ENCODE data around the gene ARHGAP26.
A peak's percentile ranks its signal among the peaks of the same experiment; 100 is the strongest.

ARHGAP26 gene

DNA sequence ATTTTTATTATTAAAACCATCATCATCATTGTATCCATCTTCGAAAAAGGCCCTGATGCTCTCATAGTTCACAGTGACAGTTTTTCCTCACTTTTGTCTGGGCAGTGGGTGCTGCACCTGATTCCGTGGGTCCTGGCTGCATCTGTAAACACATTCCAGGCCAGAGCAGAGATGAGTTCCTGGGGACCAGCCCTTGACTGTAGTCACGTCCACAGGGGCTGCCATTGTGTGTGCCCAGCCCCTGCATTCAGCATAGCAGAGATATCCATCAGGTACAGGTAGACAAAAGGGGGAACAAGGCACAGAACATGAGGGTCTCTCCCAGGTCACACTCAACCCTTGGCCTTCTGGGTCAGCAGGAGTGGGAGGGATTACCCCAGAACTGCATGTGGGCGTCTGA, 444.3 kb downstream of the ARHGAP26 start:
- H3K27ac ChIP-seq, result no peak overlapping the region
- TF ChIP-seq, protein P1, sequence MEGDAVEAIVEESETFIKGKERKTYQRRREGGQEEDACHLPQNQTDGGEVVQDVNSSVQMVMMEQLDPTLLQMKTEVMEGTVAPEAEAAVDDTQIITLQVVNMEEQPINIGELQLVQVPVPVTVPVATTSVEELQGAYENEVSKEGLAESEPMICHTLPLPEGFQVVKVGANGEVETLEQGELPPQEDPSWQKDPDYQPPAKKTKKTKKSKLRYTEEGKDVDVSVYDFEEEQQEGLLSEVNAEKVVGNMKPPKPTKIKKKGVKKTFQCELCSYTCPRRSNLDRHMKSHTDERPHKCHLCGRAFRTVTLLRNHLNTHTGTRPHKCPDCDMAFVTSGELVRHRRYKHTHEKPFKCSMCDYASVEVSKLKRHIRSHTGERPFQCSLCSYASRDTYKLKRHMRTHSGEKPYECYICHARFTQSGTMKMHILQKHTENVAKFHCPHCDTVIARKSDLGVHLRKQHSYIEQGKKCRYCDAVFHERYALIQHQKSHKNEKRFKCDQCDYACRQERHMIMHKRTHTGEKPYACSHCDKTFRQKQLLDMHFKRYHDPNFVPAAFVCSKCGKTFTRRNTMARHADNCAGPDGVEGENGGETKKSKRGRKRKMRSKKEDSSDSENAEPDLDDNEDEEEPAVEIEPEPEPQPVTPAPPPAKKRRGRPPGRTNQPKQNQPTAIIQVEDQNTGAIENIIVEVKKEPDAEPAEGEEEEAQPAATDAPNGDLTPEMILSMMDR (IDR thresholded peaks at IDR 0.05), result no peak
- H3K4me3 ChIP-seq, result no peak overlapping the region
- no peak for DNase-seq (ENCODE audit: low spot score)

DNA sequence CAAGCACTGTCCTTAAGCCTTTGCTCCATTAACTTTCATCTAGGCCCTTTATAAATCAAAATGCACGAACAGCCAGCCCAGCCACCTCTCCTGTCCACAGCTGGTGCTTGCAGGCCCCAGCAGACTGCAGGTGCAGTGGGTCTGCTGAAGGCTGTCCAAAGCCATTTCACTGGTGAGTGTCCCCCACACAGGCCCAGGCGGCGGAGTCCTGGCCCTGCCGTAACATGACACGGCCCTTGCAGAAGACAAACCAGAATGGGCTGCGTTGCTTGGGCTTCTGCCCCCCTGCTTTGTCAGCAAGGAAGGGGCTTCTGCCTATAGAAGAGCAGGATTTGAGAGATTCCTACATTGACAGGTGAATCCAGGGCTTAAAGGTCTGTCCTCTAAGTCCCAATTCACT, 444.7 kb downstream of the ARHGAP26 start:
- TF ChIP-seq, protein P1 (IDR thresholded peaks at IDR 0.05), result no peak
- no peak for DNase-seq (ENCODE audit: low spot score)
- no peak overlapping the region for H3K27ac ChIP-seq
- no peak overlapping the region for H3K4me3 ChIP-seq

DNA sequence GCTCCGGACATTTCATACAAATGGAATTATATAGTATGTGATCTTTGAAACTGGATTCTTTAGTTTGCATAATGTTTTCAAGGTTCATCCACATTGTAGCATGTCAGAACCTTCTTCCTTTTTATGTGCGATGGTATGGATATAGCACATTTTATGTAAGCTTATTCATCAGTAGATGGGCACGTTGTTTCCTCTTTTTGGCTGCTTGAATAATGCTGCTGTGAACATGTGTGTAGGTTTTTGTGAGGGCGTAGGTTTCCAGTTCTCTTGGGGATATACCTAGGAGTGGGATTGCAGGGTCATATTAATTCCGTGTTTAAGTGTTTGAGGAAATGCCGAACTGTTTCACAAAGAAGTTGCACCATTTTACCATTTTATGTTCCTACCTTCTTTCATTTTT, 445.5 kb downstream of the ARHGAP26 start:
- H3K27ac ChIP-seq, result no peak overlapping the region
- DNase-seq (ENCODE audit: low spot score), result no peak
- TF ChIP-seq, protein P1 (IDR thresholded peaks at IDR 0.05), result no peak
- no peak overlapping the region for H3K4me3 ChIP-seq

DNA sequence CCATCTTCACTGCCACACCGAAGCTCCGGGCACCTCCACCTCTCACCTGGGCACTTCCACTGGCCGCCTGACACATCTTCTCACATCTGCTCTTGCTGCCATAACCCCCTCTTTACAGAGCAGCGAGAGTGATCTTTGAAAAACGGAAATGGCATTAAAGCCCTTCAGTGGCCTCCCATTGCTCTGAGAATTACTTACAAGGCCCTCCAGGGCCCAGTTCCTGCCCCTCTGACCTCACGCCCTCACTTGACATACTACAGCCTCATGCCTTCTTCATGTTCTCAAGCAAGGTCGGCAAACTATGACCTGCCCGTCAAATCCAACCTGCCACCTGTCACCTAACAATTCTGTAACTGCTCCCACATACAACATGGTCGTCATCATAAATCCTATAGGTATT, 446.0 kb downstream of the ARHGAP26 start:
- TF ChIP-seq, protein P1 (IDR thresholded peaks at IDR 0.05), result no peak
- no peak overlapping the region for H3K4me3 ChIP-seq
- no peak overlapping the region for H3K27ac ChIP-seq
- DNase-seq (ENCODE audit: low spot score), result no peak

DNA sequence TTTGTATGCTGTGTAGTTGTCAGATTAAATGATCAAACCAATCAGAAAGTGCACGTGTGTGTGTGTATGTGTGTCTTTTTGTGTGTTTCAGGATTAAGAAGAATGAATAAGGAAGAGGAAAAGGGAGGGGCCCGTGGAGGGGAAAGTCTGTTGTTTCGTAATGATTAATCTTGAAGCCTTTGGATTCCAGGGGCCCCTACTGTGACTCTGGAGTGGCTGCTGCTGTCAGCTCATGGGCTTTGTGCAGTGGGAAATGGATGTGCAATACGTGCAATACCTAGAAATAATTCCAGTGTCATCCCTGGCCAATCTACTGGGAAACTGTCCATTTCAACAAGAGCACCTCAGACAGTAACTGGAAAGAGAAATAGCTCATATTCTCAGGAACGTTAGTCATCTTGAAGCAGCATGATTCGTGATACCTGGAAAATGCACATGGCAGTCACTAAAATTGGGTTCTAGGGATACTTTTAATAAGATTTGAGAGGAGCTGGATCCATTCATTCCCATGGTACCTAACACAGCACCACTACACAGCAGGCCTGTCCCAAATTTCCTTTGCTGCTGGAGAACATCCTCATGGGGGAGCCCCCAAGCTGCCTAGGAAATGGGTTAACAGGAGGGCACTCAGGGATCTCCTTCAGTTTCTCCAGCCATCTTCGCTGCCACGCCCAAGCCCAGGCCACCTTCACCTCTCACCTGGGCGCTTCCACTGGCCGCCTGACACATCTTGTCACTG, 447.1 kb downstream of the ARHGAP26 start:
- TF ChIP-seq, protein P1 (IDR thresholded peaks at IDR 0.05), result no peak
- H3K27ac ChIP-seq, result no peak overlapping the region
- peak; percentile 45 for DNase-seq (ENCODE audit: low spot score)
- no peak overlapping the region for H3K4me3 ChIP-seq

DNA sequence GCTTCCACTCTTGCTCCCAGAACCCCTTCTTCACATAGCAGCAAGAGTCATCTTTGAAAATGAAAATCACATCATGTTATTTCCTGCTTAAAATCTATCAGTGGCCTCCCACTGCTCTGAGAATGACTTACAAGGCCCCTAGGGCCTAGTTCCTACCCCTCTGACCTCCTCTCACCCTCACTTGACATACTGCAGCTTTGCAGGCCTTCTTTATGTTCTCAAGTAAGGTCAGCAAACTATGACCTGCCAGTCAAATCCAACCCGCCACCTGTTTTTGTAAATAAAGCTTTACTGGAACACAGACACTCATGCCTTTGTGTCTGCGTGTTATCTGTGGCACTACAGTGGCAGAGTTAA, 447.6 kb downstream of the ARHGAP26 start:
- Histone ChIP-seq H3K27ac (no peak overlapping the region), H3K4me3 (no peak overlapping the region)
- TF ChIP-seq, protein P1 (IDR thresholded peaks at IDR 0.05), result no peak
- no peak for DNase-seq (ENCODE audit: low spot score)

DNA sequence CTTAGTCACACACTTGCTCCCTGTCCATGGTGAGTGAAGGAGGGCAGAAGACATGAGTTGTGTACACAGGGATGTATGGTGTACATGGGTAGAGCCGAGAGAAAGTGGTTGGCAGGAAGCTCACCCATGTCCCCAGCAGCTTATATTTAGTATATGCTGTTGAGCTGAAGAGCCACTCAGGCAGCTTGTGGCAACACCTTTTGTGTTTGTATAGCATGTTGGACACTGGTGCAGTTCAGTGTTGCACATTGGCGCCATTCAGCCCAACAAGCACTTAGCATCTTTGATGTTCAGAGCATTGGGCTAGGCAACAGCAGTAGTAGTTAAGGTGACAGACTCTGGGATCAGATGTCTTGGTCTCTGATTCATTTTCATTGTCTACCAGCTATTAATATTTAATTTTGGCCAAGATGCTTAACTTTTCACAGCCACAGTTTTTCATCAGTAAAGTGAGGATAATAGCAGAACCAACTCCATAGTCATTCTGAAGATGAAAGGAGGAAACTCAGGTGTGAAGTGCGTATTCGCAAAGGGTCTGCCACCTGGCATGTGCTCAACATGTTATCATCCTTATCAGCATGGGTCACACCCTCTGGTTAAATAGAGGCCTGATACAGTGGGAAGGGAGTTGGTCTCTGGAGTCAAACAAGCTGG, 448.5 kb downstream of the ARHGAP26 start:
- Histone ChIP-seq H3K27ac (no peak overlapping the region), H3K4me3 (no peak overlapping the region)
- no peak for DNase-seq (ENCODE audit: low spot score)
- TF ChIP-seq, protein P1 (IDR thresholded peaks at IDR 0.05), result no peak
